DMS114 treated with DMSO at 0.1 percent for 48 hours (cell line): ENCODE measurements around the gene PTPRM.

Source experiments
- DNase-seq: peaks from one replicate; lab custom pipeline; 2025; ENCODE audit not compliant: unreplicated experiment; lab: John Stamatoyannopoulos, UW

The PTPRM gene

GRCh38 chr18:8368512-8369217, 801.5 kb downstream of the PTPRM start:
- DNase-seq, result no peak

GRCh38 chr18:8373486-8373885, 806.4 kb downstream of the PTPRM start:
- DNase-seq, result no peak

GRCh38 chr18:8374676-8375075, 807.6 kb downstream of the PTPRM start:
- no peak for DNase-seq

- DNase-seq, result no peak
Measured at GRCh38 chr18:8375249-8375648, 808.1 kb downstream of the PTPRM start.

GRCh38 chr18:8376113-8376512, 809.0 kb downstream of the PTPRM start:
- no peak for DNase-seq

- DNase-seq, result no peak
Measured at GRCh38 chr18:8379187-8379941, 812.2 kb downstream of the PTPRM start.

GRCh38 chr18:8380006-8380405, 812.9 kb downstream of the PTPRM start:
- no peak for DNase-seq

- no peak for DNase-seq
Measured at GRCh38 chr18:8380926-8381325, 813.8 kb downstream of the PTPRM start.

- DNase-seq, result no peak
Measured at GRCh38 chr18:8381821-8382459, 814.8 kb downstream of the PTPRM start.

- DNase-seq, result no peak
Measured at GRCh38 chr18:8385400-8385799, 818.3 kb downstream of the PTPRM start.

GRCh38 chr18:8386669-8387380, 819.7 kb downstream of the PTPRM start:
- DNase-seq, result no peak

- no peak for DNase-seq
Measured at GRCh38 chr18:8389391-8390340, 822.5 kb downstream of the PTPRM start.

GRCh38 chr18:8391068-8391467, 824.0 kb downstream of the PTPRM start:
- DNase-seq, result no peak

GRCh38 chr18:8396254-8396653, 829.1 kb downstream of the PTPRM start:
- no peak for DNase-seq

- DNase-seq, result no peak
Measured at GRCh38 chr18:8397034-8397433, 829.9 kb downstream of the PTPRM start.

GRCh38 chr18:8399138-8399537, 832.0 kb downstream of the PTPRM start:
- DNase-seq, result no peak

GRCh38 chr18:8400193-8400752, 833.2 kb downstream of the PTPRM start:
- DNase-seq, result no peak

- DNase-seq, result no peak
Measured at GRCh38 chr18:8400825-8401224, 833.7 kb downstream of the PTPRM start.

GRCh38 chr18:8401606-8402005, 834.5 kb downstream of the PTPRM start:
- no peak for DNase-seq

- DNase-seq, result no peak
Measured at GRCh38 chr18:8402237-8402636, 835.1 kb downstream of the PTPRM start.
